NOMO-1 (cell line): ENCODE measurements around the gene HLA-DRB5.
"Not testable (repeated sequence)": the region's sequence is repeated elsewhere in the genome, so short reads cannot be mapped to it uniquely, and the experiment has no call there.

Source experiments
- DNase-seq, 2 experiments: peaks; one replicate each; lab custom pipeline; 2025; ENCODE audit not compliant: unreplicated experiment in 2 of 2; lab: John Stamatoyannopoulos, UW

The HLA-DRB5 gene

GRCh38 chr6:32529697-32530430 is at the start of gene HLA-DRB5:
TSS of gene HLA-DRB5 (minus strand) at chr6:32530287. CDS start at chr6:32530224, 63 bp downstream.
- peak; percentile 65 to 68 for DNase-seq

GRCh38 chr6:32578962-32579361 is 48.9 kb upstream of the HLA-DRB5 start:
- no peak for DNase-seq

- DNase-seq = not testable (repeated sequence)
Observed at GRCh38 chr6:32577493-32577892, 47.4 kb upstream of the HLA-DRB5 start.

GRCh38 chr6:32576250-32576649 is 46.2 kb upstream of the HLA-DRB5 start:
- DNase-seq = no peak

- no peak for DNase-seq
Observed at GRCh38 chr6:32570363-32570905, 40.3 kb upstream of the HLA-DRB5 start.

- DNase-seq = no peak
Observed at GRCh38 chr6:32568561-32568960, 38.5 kb upstream of the HLA-DRB5 start.

GRCh38 chr6:32566957-32567356 is 36.9 kb upstream of the HLA-DRB5 start:
- no peak for DNase-seq

GRCh38 chr6:32565511-32565910 is 35.4 kb upstream of the HLA-DRB5 start:
- DNase-seq = no peak

GRCh38 chr6:32562940-32563339 is 32.9 kb upstream of the HLA-DRB5 start:
- DNase-seq = no peak

- DNase-seq = no peak
Observed at GRCh38 chr6:32559747-32560146, 29.7 kb upstream of the HLA-DRB5 start.

GRCh38 chr6:32558426-32559057 is 28.5 kb upstream of the HLA-DRB5 start:
- no peak for DNase-seq

GRCh38 chr6:32554116-32554965 is 24.3 kb upstream of the HLA-DRB5 start:
- no peak for DNase-seq

- DNase-seq = no peak
Observed at GRCh38 chr6:32553037-32553742, 23.1 kb upstream of the HLA-DRB5 start.

- no peak for DNase-seq
Observed at GRCh38 chr6:32551410-32551809, 21.3 kb upstream of the HLA-DRB5 start.

GRCh38 chr6:32539839-32540238 is 9.8 kb upstream of the HLA-DRB5 start:
- DNase-seq = no peak

- DNase-seq = not testable (repeated sequence)
Observed at GRCh38 chr6:32530431-32530793, 325 bp upstream of the HLA-DRB5 start.

- no peak for DNase-seq
Observed at GRCh38 chr6:32522302-32523047, 7.6 kb downstream of the HLA-DRB5 start.

GRCh38 chr6:32519910-32520258 is 10.2 kb downstream of the HLA-DRB5 start:
- DNase-seq = no peak

- DNase-seq = no peak
Observed at GRCh38 chr6:32519118-32519909, 10.8 kb downstream of the HLA-DRB5 start.
